Raji (cell line): ENCODE results near the gene RAB6B.

Source experiments
- POLR2A ChIP-seq: IDR thresholded peaks from 2 replicates; pipeline ENCODE4 v1.6.1; 2011; ENCODE audit warnings: low read depth, low read length, control low read depth; ENCODE audit not compliant: insufficient read depth

RAB6B gene

DNA sequence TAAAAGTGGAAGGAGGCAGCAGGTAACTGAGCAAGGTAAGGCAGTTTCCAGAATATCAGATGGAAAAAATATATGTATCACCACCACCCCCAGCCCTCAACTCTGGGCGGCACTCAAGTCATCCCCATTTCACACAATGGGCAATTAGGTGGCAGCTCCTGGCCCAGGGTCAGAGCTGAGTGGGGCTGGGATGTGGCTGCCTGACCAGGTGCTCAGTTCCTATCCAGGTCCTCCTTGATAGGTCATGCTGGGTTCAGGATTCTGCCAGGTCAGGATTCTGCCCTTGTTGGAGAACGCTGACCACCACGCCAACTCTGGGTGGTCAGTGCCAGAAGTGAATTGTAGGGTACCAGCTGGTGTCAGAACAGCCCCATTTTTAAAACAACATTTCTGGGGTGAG is 29.5 kb downstream of the RAB6B start:
- no peak for TF ChIP-seq POLR2A

DNA sequence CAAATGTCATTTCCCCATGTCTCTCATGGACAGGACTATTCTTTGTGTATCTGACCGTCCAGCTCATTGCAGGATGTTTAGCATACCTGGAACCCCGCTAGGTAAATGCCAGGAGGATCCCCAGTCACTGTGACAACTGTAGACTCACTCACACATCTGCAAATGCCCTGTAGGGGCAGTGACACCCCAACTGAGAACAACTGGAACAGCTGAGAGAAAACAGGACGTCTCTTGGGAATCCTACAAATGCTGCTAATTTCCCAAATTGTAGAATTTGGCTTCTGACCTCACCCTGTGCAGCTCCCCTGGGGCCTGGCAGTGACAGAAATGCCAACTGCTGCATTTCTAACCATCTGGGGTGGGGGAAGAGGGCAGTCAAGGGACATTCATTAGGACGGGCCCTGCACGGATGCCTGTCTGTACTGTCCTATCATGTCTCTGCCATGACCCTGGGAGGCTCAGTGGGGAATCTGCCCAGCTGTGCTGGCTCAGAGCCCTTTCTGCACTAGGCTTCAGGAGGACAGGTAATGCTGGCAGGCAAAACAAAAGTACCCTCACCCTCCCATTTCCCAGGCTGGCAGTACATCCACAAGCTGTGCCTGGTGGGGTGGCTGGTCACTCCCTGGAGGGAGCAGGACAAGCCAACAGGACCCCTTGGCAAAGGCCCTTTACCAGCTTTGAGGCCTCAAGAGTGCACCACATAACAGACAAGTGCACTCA is 30.4 kb downstream of the RAB6B start:
- TF ChIP-seq POLR2A, result no peak

DNA sequence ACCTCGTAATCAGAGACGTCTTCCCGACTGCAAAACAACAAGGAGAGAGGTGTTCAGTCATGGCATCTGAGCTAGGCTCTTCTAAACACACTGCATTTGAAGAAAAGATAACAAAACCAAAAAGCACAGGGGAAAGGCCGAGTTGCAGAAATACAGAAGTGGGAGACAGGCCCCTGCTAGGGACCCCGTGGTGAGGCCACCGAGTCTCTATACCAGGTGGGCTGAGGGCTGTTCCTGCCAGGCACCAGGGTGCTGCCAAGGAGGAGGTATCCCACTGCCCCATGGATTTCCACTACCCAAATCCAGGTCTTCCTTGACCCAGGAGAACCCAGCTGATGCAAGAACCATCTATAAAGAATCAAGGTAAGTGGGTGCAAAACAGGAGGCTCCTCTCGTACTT is 31.1 kb downstream of the RAB6B start:
- no peak for TF ChIP-seq POLR2A

DNA sequence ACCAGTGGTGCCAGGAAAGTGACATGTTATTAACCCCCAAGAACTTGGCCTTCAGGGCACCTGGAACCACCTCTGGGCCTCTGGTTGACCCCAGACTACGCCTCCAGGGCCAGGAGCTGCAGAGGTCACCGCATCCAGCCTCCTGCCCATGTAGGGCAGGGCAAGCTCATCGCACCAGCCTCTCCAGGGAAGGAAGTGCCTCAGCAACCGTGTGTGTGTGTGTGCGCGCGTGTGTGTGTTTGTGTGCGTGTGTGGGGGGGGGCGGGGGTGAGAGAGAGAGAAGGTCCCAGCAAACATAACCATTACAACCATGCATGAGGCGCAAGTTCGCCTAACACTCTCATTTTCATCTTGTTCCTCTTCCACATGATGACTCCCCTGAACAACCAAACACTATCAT is 31.8 kb downstream of the RAB6B start:
- TF ChIP-seq POLR2A, result no peak

DNA sequence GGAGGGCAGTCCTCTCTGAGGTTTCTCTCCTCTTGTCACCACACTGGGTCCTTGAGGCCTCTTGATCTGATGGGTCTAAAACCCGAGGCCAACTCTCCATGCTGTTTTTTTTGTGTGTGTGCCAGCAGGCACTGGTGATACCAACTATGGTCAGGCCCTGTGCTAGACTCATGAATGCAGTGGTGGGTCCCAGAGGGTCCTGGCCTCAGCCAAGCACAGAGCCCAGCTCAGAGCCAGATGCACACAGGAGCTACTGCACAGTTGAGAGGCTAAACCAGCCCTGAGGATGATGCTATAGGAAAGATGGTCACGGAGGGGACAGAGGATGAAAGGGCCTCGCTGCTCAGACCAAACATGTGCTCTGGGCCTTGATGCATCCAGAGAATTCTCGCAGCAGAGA is 33.5 kb downstream of the RAB6B start:
- TF ChIP-seq POLR2A, result no peak

DNA sequence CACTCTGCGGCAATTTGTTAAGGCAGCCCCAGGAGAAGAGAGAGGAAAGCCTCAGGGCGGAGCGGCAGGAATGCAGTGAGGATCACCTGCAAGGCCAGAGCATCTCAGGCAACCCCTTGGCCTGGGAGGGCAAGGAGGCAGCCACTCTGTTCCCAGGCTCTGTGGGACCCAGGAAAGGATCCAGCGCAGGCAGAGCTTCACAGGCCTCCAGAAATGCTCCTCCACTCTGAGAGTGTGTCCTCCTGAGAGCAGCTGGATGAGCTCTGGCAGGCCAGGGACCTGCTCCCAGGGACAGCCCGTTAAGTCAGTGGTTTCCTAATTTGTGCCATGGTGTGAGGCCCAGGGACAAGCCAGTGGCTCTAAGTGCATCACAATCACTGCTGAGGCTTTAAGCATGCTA is 35.2 kb downstream of the RAB6B start:
- TF ChIP-seq POLR2A, result no peak

DNA sequence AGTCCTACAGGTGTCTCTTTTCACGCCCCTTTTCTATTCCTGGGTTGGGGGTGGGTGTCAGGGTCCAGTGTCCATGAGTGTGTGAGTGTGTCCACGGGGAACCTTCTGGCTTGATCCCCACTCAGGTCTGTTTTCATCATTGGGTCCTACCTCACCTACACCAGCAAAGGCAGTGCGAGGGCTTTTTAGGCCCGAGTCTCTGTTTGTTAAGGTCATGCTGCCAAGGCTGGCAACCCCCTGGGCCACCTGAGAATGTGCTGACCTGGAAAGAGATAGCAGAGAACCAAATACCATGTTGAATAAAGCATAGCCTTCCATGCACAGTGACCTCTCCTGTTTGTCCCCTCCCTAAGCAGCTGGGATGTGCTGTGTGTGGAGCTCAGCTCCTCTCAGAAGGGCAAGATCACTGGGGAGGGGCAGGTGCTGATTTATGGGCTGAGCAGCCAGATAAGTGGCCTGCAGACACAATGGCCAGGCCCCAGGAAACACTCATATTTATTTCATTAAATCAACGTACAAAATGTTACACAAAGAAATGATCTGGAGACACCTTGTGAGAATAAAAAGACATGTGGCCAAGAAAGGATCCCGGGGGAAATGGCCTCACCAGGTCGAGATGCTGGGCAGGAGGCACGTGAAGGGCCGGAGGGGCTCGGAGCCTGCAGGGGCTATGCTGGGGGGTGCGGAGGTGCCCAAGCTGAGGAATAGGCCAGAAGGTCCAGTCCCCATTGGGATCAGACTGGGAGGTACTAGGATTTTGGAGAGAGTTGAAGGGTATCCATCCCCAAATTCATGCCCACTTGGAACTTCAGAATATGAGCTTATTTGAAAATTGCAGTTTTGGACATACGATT is 36.1 kb downstream of the RAB6B start:
- no peak for TF ChIP-seq POLR2A

DNA sequence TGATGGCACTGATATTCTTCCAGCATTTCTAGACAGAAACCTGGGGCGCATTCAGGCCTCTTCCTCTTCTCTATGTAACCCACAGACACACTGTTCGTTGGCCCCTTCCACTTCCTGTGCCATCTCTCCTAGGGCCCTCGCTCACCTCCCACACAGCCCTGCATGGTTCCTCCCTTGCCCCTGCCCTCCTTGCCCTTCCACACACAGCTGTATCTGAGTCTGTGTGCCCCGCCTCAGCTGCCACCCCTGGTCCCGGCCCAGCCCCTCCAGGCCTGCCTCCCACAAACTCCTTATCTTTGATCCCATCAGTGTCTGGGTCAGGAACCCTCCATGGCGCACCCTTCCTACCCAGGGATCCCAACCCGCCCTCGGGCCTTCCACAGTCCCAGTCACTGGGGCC is 37.9 kb downstream of the RAB6B start:
- no peak for TF ChIP-seq POLR2A

DNA sequence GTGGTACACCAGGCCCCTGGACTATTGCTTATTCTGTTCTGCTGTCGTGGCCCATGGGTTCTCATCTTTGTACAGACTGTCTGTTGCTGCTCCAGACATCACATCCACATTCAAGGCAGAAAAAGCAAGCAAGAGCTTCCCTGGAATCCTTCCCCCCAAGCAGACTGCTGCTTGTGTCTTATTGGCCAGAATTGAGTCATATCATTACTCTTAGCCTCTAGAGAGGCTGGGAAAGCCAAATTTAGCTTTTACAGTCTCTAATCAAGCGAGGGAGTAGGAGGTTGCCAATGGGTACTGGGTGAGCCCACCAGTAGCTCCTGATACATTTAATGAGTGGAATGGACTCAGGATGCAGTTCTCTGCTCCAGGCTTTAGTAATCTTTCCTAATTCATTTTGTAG is 39.4 kb downstream of the RAB6B start:
- no peak for TF ChIP-seq POLR2A

DNA sequence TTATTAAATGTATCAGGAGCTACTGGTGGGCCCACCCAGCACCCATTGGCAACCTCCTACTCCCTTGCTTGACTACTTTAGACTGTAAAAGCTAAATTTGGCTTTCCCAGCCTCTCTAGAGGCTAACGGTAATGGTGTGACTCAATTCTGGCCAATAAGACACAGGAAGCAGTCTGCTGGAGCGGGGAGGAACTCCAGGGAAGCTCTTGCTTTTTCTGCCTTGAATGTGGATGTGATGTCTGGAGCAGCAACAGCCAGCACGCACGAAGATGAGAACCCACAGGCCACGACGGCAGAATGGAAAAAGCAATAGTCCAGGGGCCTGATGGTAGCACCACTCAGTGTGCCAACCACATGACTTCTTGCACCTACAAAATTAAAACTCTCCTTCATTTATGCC is 39.9 kb downstream of the RAB6B start:
- no peak for TF ChIP-seq POLR2A

DNA sequence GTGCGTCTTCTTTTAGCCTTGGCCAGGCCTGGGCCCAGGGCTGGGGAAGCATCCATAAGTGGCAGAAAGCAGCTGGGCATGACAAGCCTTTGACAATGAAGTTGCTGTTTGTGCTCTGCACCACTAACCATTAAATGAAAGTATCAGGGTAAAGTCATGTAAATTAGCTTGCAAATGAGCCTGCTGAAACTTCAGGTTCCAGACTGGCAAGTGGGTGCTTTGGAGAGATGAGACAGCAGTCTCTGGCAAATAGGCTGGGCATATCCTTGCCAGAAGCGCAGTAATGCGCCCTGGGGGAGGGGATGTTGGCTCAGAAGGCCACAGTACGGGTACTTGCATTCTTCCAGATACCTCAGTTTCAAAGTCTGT is 40.7 kb downstream of the RAB6B start:
- no peak for TF ChIP-seq POLR2A

DNA sequence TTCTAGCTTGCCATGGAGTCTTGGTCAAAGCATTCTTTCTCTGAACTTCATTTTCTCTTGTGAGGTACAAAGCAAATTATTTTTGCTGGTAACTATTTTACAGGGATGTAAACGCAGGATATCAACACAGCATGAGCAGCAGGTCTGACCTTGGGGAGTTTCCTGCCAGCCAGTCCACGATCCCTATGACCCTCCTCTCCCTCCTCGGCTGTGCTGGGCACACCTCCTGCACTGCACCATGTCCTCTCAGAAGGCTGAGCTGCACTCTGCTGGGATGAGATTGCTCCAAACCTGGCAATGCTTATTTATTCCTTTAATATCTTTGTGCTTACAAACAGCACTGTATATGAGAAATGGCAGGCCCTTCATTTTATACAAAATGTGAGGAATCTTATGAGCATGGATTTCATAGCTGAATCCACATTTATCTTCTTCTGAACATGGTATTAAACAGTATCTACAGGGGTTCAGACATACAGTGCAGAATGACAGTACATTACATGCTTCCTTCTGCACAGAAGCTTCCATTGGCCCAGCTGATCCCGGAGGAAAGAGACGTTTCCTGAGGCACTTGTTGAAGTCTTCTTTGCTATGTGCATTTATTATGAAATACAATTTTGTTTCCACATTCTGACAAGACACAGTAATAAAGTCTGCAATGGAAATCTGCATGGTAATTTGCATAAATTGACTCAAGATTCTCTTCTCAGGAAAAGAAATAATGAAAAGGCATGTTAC is 41.2 kb downstream of the RAB6B start:
- TF ChIP-seq POLR2A, result no peak

DNA sequence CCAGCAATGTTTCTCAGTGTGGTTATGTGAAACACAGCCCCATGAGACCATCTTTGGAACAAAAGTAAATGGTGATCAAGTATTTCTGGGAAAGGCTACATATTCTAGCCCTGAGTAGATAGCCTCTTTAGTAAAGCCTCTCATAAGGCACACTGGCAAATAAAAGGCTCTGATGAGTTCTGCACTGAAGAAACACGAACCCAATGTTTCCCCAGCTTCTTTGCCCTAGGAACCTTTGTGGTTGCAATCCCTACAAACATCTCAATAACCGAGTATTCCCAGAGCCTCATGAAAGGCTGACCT is 41.8 kb downstream of the RAB6B start:
- no peak for TF ChIP-seq POLR2A

DNA sequence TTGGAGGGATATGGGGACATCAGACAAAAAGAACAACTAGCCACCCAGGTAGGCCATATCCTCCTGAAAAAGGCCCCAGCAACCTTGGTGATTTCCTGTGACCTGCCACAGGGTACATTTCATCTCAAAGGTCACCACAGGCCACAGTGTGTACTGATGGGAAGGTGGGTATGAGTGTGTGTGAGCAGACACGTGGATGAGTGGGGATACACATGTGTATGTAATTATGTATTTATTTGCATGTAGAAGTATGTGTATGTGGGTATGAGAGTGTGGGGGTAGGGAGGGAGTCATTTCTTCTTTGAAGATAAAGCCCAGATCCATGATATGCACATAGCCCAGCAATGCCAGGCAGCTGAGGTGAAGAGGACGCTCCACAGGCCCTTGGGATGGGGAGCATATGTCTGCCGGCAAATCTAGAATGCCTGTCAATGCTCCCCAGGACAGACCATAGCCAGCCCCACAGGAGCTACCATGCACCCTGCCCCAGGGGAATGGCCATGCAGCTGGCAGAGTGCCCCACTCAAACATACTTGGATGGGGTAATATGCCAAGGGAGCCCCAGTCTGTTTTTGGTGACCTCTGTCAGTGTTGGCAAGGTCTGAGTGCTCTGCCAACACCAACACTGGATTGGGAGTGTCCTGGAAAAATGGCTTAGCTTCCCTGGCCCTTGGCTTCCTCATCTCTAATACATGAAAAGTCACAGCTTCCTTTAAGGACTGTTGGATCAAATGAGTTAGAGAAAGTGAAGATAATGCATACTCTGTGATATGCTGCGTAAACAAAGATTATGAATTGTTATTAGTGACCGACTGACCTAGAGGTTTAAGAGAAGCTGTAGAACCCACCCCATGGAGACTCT is 42.4 kb downstream of the RAB6B start:
- TF ChIP-seq POLR2A, result no peak

DNA sequence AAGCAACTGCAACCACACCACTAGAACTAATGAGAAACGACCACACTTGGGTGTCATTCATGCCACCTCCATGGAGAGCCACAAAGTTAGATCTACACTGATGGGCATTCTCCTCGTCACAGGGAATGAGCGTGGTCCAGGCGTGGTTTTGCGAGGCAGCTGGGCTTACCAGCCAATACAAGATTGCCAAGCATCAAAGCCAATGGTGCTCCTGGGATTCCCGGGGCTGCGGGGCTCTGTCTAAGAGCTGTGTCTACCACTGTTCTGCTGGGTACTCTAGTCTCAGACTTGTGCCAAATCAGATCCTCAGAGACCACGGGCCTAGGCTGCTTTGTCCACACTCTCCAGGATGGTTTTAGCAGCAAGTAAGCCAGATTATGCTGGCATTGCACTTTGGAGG is 43.8 kb downstream of the RAB6B start:
- TF ChIP-seq POLR2A, result no peak
